GM20431 (cell line): Measurements from ENCODE around the gene MEGF6.

ENCODE experiments used
- in situ Hi-C: fragments of 300-500 bp; cut with MseI, MboI; formaldehyde crosslinking; loops from one replicate; pipeline ENCODE4 v1.15.0; 2020; ENCODE audit warnings: low sequenced_read_pairs; ENCODE audit not compliant: unreplicated experiment

The MEGF6 gene

GRCh38 chr1:3560981-3561380, 50.3 kb downstream of the MEGF6 start:
- in situ Hi-C loops: no loop called here

DNA sequence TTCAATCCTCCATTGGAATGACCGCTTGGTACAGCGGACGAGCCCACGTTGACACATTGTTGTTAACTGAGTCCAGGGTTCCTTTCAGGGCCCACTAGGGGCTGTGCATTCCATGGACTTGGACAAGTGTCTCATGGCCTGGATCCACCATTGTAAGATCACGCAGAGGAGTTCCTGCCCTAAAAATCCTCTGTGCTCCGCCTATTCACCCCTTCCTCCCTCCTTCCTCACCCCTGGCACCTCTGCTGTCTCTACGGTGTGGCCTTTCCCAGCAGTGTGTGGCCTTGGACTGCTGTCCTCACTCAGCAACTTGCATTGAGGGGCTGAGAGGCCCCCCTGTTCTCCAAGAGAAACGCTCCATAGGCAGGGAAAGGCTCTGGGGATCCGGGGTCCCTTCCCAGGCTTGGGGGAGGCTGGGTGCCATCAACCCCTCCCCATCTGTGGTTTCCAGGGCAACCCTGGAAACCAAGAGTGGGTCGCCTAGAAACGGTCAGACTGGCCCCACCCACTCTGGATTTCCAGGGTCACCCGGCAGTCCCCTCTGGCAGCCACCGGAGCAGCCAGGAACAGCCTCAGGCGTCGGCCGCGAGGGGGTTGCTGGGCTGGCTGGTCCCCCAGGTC, 50.9 kb downstream of the MEGF6 start:
- in situ Hi-C loops: no loop called here

- in situ Hi-C loops: no loop called here
These were observed 53.1 kb downstream of the MEGF6 start for GRCh38 chr1:3558036-3558726.

DNA sequence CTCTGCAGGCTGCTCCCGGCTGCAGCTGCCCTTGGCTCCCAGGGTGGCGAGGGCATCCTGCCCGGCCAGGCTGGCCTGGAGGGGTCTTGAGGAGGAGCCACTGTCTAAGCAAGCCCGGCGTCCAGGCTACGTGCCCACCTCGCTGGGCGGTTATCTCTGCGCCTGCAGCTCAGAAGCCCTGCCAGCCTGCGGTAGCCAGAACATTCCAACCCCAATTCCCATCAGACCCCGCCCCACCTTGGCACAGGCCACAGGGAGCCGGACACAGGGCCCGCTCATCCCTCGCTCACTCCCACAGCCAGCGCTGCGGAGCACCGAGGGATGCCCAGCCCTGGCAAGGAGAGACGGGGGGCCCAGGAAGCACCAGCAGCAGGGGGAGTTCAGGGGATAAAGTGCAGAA, 53.9 kb downstream of the MEGF6 start:
- in situ Hi-C loops: no loop called here

GRCh38 chr1:3556336-3556735, 55.0 kb downstream of the MEGF6 start:
- in situ Hi-C loops: no loop called here

DNA sequence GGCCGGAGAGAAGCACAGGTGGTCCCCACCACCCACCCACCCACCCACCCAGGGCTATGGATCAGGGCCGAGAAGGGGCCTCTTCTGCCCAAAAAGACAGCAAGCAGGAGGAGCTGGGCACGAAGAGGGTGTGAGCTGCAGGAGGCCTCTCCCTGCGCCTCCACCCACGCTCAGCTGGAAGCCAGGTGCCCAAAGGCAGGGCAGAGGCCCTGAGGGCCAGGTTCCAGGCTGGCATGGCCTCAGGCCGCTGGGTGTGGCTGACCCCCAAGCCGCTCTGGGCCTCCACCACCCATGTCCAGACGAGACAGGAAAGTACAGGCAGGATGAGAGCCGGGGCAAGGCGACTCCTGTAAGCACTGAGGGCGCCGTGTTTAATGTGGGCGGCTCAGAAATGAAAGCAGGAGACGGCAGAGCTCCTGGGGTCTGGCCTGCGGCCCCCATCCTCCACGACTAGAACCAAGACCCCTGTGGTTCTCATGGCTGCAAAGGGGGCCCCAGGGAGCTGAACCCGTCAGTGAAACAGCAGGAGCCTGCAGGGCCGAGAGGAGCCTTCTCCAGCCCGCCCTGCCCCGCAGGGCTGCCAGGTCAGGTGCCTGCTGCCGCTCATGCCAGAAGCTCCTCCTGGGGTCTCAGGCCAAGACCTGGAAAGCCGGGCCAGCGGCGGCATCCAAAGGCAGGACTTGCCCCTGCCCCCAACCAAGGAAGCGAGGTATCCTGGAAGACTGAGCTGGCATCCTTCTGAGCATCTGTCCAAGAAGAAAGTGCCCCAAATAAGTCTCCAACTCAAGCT, 56.0 kb downstream of the MEGF6 start:
- in situ Hi-C loops: no loop called here

DNA sequence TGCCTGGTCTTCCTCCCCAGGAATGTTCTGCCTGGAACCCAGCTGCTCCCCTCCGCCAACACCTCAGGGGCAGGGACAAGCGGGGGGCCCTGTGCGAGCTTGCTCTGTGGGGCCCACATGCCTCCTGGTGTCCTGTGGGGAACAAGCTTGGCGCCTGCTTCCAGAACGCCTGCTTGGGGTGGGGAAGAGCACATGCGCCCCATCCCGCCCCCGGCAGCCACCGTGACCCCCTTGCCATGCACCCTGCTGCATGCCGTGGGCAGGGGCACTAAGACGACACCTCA, 57.4 kb downstream of the MEGF6 start:
- in situ Hi-C loops: no loop called here

DNA sequence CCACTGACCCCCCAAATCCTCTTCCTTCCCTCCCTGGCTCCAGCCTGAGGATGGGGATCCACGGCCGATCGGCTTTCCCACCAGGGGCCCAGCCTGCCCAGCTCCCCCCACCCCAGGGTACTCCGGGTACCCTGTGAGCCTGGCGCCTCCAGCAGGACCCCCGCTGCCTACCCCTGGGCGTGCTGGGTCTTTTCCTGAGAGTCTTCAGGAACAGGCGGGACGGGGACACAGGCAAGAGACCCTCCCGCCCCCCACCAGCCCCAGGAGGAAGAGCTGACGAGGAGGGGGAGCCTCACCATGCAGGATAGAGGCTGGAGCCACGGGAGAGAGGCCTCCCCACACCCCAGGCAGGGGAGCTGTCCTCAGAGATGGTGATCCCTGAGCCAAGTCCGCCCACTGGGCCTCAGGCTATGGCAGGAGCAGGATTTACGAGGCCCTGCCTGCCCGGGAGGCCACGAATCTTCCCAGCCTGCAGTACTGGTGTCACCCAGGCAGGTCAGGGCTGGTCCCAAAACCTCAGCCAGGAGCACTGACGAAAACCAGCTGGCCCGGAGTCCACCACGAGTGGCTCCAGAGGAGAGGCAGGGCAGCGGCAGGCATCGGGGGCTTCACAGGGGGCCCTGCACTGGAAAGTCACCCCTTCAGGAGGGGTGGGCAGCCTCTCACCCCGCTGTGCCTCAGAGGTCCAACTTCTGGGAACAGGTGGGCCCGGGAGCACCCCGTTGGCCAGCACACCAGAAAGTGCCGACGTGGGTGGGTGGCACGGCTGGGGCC, 58.0 kb downstream of the MEGF6 start:
- in situ Hi-C loops: no loop called here

DNA sequence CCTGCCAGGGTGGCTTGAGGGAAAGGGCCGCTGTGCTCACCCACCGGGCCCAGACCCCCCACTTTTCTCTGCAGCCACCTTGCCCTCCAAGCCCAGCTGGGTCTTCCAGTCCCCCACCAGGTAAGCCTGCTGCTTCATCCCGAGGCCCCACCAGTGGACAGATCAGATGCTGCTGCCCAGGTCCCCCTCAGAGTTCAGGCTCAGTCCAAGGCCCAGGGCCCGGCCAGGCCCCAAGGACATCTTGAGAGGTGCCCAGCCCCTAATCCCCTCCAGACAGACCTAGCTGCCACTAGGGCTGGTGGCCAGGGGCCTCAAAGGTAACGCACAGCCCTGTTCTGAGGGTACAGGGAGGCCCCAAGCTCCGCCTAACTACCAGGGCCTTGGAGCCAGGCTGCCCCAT, 58.6 kb downstream of the MEGF6 start:
- in situ Hi-C loops: no loop called here

GRCh38 chr1:3552176-3552575, 59.1 kb downstream of the MEGF6 start:
- in situ Hi-C loops: no loop called here

DNA sequence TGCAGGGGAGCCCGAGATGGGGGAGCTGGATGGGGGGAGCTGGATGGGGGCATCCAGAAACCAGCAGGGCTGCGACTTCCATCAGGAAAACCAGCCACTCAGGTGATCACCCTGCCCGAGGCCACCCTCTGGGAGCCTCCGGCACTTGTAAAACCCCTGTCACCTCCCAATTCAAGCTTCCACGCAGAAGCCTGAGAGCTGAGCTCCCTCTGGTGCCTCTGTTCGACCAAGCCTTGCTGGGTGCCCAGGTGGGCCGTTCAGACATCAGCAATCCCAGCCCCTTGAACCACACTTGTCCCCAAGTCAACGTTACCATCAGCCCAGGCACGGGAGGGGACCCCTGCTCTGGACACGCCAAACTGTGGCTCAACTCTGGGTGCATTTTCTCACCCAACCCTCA, 59.6 kb downstream of the MEGF6 start:
- in situ Hi-C loops: no loop called here

- in situ Hi-C loops: no loop called here
These were observed 60.0 kb downstream of the MEGF6 start for GRCh38 chr1:3551290-3551678.

DNA sequence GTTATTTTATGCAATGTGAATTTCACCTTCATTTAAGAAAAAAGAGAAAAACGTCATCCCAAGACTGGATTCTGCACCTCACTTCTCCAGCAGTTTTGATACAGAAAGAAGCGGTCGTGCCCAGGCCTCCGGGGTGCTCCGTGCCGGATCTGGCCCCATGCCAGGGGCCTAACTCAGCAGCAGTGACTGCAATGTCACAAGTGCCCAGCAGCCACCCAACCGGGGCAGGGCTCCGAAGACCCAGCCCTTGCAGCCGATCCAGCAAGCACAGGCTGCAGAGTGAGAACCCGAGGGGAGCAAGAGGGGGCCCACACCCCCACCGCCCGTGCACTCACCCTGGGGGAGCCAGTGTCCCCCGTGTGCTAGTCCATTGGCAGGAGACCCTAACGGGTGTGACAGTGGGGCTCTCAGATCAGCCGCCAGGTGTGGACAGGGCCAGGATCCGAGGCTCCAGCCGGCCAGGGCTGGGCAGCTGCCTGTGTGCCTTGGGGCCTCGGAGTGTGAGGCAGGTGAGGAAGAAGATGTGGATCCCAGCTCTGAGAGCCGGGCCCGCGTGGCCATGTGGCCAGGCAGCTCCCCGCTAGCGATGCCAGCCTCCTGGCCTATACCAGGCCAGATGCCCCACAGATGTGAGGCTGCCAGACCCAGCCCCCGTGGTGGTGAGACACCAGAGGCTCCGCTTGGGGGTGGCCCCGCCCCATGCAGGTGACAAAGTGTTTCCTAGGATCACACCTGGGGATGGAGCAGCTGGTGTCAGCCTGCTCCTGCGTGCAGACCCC, 60.6 kb downstream of the MEGF6 start:
- in situ Hi-C loops: no loop called here

DNA sequence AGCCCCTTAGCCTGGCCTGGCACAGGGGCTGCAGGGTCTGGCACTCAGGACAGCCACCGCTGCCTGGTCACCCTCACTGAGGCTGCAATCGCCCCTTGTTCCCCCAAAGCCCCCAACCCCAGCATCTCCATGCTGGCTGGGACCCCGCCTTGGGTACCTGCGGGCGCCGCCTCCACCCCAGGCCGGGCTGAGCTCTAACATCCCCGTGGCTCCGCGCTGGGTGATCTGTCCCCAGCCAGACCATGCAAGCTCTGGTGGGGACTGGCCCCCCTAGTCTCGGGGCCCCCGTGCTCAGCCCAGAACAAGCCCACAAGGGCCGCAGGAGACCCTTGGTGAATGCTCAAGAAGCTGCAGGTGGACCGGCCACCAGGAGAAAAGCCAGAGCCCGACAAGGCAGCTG, 62.4 kb downstream of the MEGF6 start:
- in situ Hi-C loops: no loop called here

GRCh38 chr1:3548156-3548893, 63.0 kb downstream of the MEGF6 start:
- in situ Hi-C loops: no loop called here

DNA sequence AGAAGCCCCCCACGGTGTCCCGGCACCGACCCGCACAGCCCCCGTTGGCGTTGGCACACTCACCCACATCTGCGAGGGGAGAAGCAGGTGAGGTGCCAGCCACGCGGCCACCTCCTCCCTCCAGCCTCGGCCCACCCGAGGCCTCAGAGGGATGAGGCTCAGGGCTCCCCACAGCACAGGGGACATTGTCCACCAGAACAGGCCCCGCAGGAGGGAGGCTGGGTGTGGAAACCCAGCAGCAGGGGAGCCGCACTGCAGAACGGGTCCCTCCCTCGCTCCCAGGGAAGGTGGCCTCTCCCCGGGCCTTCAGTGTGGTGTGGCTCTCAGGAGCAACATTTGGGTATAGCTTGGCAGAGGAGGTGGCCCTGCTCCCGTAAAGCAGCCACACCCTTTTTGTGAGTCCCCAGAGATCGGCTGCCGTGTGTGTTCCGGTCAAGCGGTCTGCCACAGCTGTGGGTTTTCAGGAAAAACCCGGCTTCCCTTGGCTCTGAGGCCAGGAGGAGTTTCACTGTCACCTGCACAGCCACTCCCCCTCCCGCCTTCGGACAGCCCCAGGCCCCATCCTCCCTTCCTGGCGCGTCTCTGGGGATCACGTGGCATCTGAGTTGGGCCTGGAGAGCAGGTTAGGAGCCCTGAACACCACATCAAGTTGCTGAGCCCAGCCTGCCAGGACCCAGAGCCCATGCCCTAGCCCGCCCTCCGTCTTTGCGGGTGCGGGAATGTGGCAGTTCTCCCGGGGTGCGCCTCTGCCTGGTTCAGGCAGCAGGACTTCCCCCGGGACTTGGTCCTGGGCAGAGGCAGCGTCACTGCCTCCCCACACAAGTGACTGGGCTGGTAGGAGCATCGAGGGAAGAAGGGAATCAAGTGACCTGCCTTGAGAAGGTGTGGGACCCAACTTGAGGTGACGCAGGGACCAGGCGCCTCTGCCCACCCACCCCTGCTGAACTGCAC, 64.0 kb downstream of the MEGF6 start:
- in situ Hi-C loops: no loop called here

GRCh38 chr1:3546048-3546384, 65.3 kb downstream of the MEGF6 start:
- in situ Hi-C loops: no loop called here

GRCh38 chr1:3545363-3546047, 65.8 kb downstream of the MEGF6 start:
- in situ Hi-C loops: no loop called here
